Neural cell (in vitro differentiated cells): ENCODE data around the gene HIVEP3. TPM values are rescaled to one million over a fixed set of nuclear protein-coding genes. Genes with fewer than 3 reads are reported as not detected.
"Not testable (repeated sequence)": the region's sequence is repeated elsewhere in the genome, so short reads cannot be mapped to it uniquely, and the experiment has no call there.

ENCODE experiments used
- H2AFZ ChIP-seq: fragments of 200-600, 300-800 bp; sonication (generic), shearing (Covaris generic); 2 replicates; pipeline ENCODE4 v1.6.0; 2014; ENCODE audit warnings: low read depth, mild to moderate bottlenecking, antibody characterized with exemption, low read length, moderate library complexity
- H3F3A ChIP-seq: fragments of 200-600 bp; shearing (Covaris generic); 2 replicates; pipeline ENCODE4 v1.6.1; 2016; ENCODE audit warnings: mild to moderate bottlenecking, moderate library complexity, mixed read lengths, antibody characterized with exemption, low read length; ENCODE audit not compliant: insufficient read depth, poor library complexity, severe bottlenecking
- H3K27ac ChIP-seq: fragments of 200-600, 300-800 bp; sonication (generic), shearing (Covaris generic); 2 replicates; pipeline ENCODE4 v1.5.1; 2014; ENCODE audit warnings: mild to moderate bottlenecking, low read length, moderate library complexity
- H3K27me3 ChIP-seq: fragments of 300-800, 200-600 bp; sonication (generic), shearing (Covaris generic); 2 replicates; pipeline ENCODE4 v1.6.0; 2014; ENCODE audit warnings: mild to moderate bottlenecking, low read depth, low read length, moderate library complexity; ENCODE audit not compliant: insufficient read depth
- H3K36me3 ChIP-seq: fragments of 300-800, 200-600 bp; sonication (generic), shearing (Covaris generic); 2 replicates; pipeline ENCODE4 v1.5.1; 2014; ENCODE audit warnings: mild to moderate bottlenecking, antibody characterized with exemption, low read length, moderate library complexity; ENCODE audit not compliant: insufficient read depth
- H3K4me2 ChIP-seq: fragments of 300-800, 200-600 bp; sonication (generic), shearing (Covaris generic); 2 replicates; pipeline ENCODE4 v1.6.0; 2014; ENCODE audit warnings: mild to moderate bottlenecking, low read length
- H3K4me3 ChIP-seq: fragments of 300-800, 200-600 bp; sonication (generic), shearing (Covaris generic); 2 replicates; pipeline ENCODE4 v1.5.1; 2014; ENCODE audit warnings: mild to moderate bottlenecking, low read length, moderate library complexity
- H3K79me2 ChIP-seq: fragments of 200-600 bp; shearing (Covaris generic); replicated peaks from 2 replicates; pipeline ENCODE4 v1.6.0; 2014; ENCODE audit warnings: mild to moderate bottlenecking, low read length, moderate library complexity; ENCODE audit not compliant: insufficient read depth
- H3K9ac ChIP-seq: fragments of 300-800, 200-600 bp; sonication (generic), shearing (Covaris generic); 2 replicates; pipeline ENCODE4 v1.6.1; 2016; ENCODE audit warnings: mild to moderate bottlenecking, low read length, mixed read lengths
- H3K9me2 ChIP-seq: fragments of 200-600 bp; shearing (Covaris generic); 2 replicates; pipeline ENCODE4 v1.6.1; 2016; ENCODE audit warnings: mild to moderate bottlenecking, low read length, mixed read lengths; ENCODE audit not compliant: insufficient read depth
- H3K9me3 ChIP-seq: fragments of 200-600, 300-800 bp; sonication (generic), shearing (Covaris generic); 2 replicates; pipeline ENCODE4 v1.6.1; 2016; ENCODE audit warnings: mild to moderate bottlenecking, mixed run types, low read length, moderate library complexity, mixed read lengths
- H4K20me1 ChIP-seq: fragments of 200-600 bp; shearing (Covaris generic); 2 replicates; pipeline ENCODE4 v1.6.1; 2016; ENCODE audit warnings: mild to moderate bottlenecking, mixed run types; ENCODE audit not compliant: insufficient read depth
- EP300 ChIP-seq: fragments of 450-650 bp; conservative IDR thresholded peaks from 2 replicates; pipeline ENCODE4 v1.6.1; 2014; ENCODE audit warnings: antibody characterized with exemption, mild to moderate bottlenecking, moderate library complexity; ENCODE audit not compliant: poor library complexity, severe bottlenecking
- MXI1 ChIP-seq: fragments of 450-650 bp; conservative IDR thresholded peaks from 2 replicates; pipeline ENCODE4 v1.6.1; 2014; ENCODE audit warnings: antibody characterized with exemption, mild to moderate bottlenecking; ENCODE audit not compliant: poor library complexity, severe bottlenecking
- RAD21 ChIP-seq: fragments of 450-650 bp; conservative IDR thresholded peaks from 2 replicates; pipeline ENCODE4 v1.6.1; 2014; ENCODE audit warnings: antibody characterized with exemption, mild to moderate bottlenecking, moderate library complexity
- SMC3 ChIP-seq: fragments of 450-650 bp; conservative IDR thresholded peaks from 2 replicates; pipeline ENCODE4 v1.6.1; 2014; ENCODE audit warnings: antibody characterized with exemption, mild to moderate bottlenecking, moderate library complexity; ENCODE audit not compliant: poor library complexity
- TAF1 ChIP-seq: IDR thresholded peaks from 2 replicates; pipeline ENCODE4 v1.6.1; 2012; ENCODE audit warnings: low read depth
- polyA plus RNA-seq: library from polyadenylated mRNA; depleted of rRNA; stranded (reverse); fragments of >200 nt; gene quantifications from 2 replicates; pipeline ENCODE4 v1.2.3, GENCODE V29; 2014
- TF ChIP-seq, protein P1 (sequence below): fragments of 450-650 bp; IDR thresholded peaks from 2 replicates; pipeline ENCODE4 v1.5.1; 2014; ENCODE audit warnings: antibody characterized with exemption, mild to moderate bottlenecking, moderate library complexity; ENCODE audit not compliant: poor library complexity, severe bottlenecking

HIVEP3 gene
- polyA plus RNA-seq, 1 donor from 2014 or later, result 2.6 TPM

- H3K4me3 ChIP-seq, result peak overlapping the region; percentile 9
- TF ChIP-seq, protein P1, sequence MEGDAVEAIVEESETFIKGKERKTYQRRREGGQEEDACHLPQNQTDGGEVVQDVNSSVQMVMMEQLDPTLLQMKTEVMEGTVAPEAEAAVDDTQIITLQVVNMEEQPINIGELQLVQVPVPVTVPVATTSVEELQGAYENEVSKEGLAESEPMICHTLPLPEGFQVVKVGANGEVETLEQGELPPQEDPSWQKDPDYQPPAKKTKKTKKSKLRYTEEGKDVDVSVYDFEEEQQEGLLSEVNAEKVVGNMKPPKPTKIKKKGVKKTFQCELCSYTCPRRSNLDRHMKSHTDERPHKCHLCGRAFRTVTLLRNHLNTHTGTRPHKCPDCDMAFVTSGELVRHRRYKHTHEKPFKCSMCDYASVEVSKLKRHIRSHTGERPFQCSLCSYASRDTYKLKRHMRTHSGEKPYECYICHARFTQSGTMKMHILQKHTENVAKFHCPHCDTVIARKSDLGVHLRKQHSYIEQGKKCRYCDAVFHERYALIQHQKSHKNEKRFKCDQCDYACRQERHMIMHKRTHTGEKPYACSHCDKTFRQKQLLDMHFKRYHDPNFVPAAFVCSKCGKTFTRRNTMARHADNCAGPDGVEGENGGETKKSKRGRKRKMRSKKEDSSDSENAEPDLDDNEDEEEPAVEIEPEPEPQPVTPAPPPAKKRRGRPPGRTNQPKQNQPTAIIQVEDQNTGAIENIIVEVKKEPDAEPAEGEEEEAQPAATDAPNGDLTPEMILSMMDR, result no peak
- peak; percentile 48 for TF ChIP-seq MXI1
These were observed 7.0 kb upstream of the HIVEP3 start for GRCh38 chr1:41925712-41926111.

GRCh38 chr1:41924911-41925310 lies 6.2 kb upstream of the HIVEP3 start:
- Histone ChIP-seq H3K27me3 (no peaks in the 10 kb centered on the region), H3K79me2 (no peaks in the 10 kb centered on the region), H2AFZ (no peak overlapping the region), H3K27ac (no peak overlapping the region), H3K9me3 (peaks cover 3% of the 10 kb centered on the region), H3F3A (no peaks in the 10 kb centered on the region), H3K4me2 (no peak overlapping the region), H3K36me3 (no peaks in the 10 kb centered on the region), H4K20me1 (no peaks in the 10 kb centered on the region), H3K9me2 (no peaks in the 10 kb centered on the region), H3K4me3 (no peak overlapping the region), H3K9ac (no peak overlapping the region)
- TF ChIP-seq, protein P1, result no peak
- TF ChIP-seq EP300, result no peak
- no peak for TF ChIP-seq SMC3
- TF ChIP-seq RAD21, result no peak
- no peak for TF ChIP-seq TAF1

More at GRCh38 chr1:41925712-41926111, 7.0 kb upstream of the HIVEP3 start:
- Histone ChIP-seq H3K79me2 (no peaks in the 10 kb centered on the region), H3K9me3 (peaks cover 3% of the 10 kb centered on the region), H4K20me1 (no peaks in the 10 kb centered on the region), H3K27me3 (no peaks in the 10 kb centered on the region), H3K9me2 (no peaks in the 10 kb centered on the region), H3K9ac (no peak overlapping the region), H3K4me2 (peak overlapping the region; percentile 29), H2AFZ (no peak overlapping the region), H3K27ac (peak overlapping the region; percentile 16), H3K36me3 (no peaks in the 10 kb centered on the region), H3F3A (no peaks in the 10 kb centered on the region)

- H3K9ac ChIP-seq, H3K27me3 ChIP-seq, H3K4me2 ChIP-seq, H3K36me3 ChIP-seq, H3K4me3 ChIP-seq, H2AFZ ChIP-seq, H3K9me2 ChIP-seq, H3F3A ChIP-seq, H4K20me1 ChIP-seq, H3K79me2 ChIP-seq, H3K27ac ChIP-seq, H3K9me3 ChIP-seq: not testable (repeated sequence)
These were observed 2.5 kb upstream of the HIVEP3 start for GRCh38 chr1:41921271-41921670.
